IPS-11a (cell line): ENCODE results near the gene FCHO1.
A peak's percentile ranks its signal among the peaks of the same experiment; 100 is the strongest.

Source experiments
- H3K4me3 ChIP-seq: one replicate; pipeline ENCODE4 v1.5.1; 2013; ENCODE audit warnings: low read depth, low read length, control low read depth

FCHO1 gene, protein sequence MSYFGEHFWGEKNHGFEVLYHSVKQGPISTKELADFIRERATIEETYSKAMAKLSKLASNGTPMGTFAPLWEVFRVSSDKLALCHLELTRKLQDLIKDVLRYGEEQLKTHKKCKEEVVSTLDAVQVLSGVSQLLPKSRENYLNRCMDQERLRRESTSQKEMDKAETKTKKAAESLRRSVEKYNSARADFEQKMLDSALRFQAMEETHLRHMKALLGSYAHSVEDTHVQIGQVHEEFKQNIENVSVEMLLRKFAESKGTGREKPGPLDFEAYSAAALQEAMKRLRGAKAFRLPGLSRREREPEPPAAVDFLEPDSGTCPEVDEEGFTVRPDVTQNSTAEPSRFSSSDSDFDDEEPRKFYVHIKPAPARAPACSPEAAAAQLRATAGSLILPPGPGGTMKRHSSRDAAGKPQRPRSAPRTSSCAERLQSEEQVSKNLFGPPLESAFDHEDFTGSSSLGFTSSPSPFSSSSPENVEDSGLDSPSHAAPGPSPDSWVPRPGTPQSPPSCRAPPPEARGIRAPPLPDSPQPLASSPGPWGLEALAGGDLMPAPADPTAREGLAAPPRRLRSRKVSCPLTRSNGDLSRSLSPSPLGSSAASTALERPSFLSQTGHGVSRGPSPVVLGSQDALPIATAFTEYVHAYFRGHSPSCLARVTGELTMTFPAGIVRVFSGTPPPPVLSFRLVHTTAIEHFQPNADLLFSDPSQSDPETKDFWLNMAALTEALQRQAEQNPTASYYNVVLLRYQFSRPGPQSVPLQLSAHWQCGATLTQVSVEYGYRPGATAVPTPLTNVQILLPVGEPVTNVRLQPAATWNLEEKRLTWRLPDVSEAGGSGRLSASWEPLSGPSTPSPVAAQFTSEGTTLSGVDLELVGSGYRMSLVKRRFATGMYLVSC

DNA sequence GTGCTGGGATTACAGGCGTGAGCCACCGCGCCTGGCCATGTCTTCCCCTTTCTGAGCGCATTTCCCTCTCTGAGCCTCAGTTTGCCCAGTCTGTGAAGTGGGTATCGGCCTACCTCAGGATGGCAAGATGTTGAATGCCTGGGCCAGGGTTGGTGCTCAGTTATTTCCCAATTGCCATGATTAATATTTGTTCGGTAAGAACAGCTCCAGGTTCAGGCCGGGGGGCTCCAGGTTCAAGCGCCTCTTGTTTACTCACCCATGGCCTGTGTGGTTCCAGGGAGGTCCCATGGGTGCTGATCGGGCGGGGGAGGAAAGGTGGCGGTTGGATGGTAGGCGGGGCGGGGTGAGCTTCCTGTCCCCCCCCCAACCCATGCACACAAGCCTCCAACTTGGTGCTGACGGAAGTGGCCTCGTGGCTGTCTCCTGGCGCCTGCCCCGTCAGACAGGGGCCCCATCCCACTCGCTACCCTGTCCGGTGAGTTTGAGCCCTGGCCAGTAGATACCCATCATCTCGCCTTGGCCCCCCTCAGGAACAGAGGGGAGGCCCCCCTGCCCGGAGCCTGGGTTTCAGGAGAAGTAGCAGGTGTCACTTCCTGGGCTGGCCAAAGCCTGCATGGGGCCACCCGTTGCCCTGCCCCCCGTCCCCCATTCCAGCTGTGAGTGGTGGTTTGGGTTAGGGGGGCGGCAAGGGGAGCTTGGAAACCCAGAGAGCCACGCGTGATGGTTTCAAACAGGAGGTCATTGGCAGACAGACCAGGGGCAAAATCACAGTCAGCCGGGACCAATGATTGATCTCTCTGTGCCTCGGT, at the start of gene FCHO1:
TSS of gene FCHO1 (plus strand) at position 375 of the 809 bp plus-strand sequence. CDS start 3,688 bp downstream, outside the sequence.
- H3K4me3 ChIP-seq: no peak within 1 kb of the TSS

- no peak overlapping the region for H3K4me3 ChIP-seq
Observed at GRCh38 chr19:17703824-17704463, 47.3 kb upstream of the FCHO1 start.

GRCh38 chr19:17706750-17707181, 44.5 kb upstream of the FCHO1 start:
- H3K4me3 ChIP-seq: no peak overlapping the region

DNA sequence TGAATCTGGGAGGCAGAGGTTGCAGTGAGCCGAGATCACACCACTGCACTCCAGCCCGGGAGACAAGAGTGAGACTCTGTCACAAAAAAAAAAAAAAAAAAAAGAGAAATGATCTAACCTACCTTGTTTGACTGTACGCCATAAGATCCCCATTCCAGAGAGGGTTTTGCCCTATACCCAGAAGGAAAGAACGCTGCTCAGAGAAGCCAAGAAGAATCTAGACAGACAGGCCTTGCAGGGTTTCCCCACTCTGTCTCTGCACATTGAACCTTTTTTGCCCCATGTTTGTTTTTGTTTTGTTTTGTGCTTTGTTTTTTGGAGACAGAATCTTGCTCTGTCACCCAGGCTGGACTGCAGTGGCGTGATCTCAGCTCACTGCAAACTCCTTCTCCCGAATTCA, 39.4 kb upstream of the FCHO1 start:
- no peak overlapping the region for H3K4me3 ChIP-seq

DNA sequence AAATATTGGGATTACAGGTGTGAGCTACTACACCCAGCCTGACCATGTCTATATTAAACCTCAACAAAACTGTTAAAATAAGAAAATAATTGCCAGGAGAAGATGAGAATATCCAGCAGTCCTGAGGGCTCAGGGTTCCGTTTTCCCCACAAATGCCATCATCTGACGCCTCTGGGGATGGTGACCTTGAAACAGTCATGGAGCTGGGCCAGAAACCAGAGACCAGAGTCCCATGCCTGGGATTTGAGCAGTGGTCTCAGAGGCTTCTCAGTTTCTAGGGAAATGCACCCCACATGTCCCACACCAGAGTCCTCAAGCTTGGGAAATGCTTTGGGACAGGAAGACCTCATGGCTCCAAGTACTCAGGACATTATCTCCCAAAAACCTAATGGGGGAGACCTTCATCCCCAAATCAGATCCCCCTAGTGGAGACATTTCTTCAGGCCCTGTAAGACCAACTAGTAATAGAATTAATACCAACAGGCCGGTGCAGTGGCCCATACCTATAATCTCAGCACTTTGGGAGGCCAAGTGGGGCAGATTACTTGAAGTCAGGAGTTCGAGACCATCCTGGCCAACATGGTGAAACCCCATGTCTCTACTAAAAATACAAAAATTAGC, 34.9 kb upstream of the FCHO1 start:
- no peak overlapping the region for H3K4me3 ChIP-seq

GRCh38 chr19:17718550-17718946, 32.7 kb upstream of the FCHO1 start:
- peak overlapping the region; percentile 24 for H3K4me3 ChIP-seq

- H3K4me3 ChIP-seq: peak within 1 kb of the TSS; percentile 78
Observed at GRCh38 chr19:17718947-17719711, 32.1 kb upstream of the FCHO1 start, which contains the start of gene MAP1S. TSS of gene MAP1S (plus strand) at chr19:17719480. CDS start at chr19:17719503, 23 bp downstream.

GRCh38 chr19:17719730-17720400, 31.4 kb upstream of the FCHO1 start:
- peak overlapping the region; percentile 78 for H3K4me3 ChIP-seq

DNA sequence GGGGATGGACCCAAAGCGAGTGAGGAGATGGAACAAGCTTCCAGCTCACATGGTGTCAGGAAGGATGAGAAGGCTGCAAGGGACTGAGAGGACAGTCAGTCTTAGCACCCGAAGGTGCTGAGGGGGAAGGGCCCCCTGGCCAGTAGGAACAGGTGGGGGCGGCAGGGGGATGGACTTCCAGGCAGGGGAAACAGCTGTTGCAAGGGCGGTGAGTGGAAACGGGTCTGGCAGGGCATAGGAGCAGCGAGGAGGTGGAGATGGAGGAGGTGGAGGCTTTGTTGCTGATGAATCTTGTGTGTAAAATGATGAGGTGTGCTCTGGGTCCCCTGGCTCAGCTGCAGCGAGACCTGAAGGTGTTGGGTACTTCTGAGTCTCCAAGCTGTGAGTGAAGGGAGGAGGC, 30.8 kb upstream of the FCHO1 start:
- H3K4me3 ChIP-seq: peak overlapping the region; percentile 78

- H3K4me3 ChIP-seq: no peak overlapping the region
Observed at GRCh38 chr19:17721111-17721628, 30.1 kb upstream of the FCHO1 start.

- no peak overlapping the region for H3K4me3 ChIP-seq
Observed at GRCh38 chr19:17721821-17722220, 29.5 kb upstream of the FCHO1 start.

DNA sequence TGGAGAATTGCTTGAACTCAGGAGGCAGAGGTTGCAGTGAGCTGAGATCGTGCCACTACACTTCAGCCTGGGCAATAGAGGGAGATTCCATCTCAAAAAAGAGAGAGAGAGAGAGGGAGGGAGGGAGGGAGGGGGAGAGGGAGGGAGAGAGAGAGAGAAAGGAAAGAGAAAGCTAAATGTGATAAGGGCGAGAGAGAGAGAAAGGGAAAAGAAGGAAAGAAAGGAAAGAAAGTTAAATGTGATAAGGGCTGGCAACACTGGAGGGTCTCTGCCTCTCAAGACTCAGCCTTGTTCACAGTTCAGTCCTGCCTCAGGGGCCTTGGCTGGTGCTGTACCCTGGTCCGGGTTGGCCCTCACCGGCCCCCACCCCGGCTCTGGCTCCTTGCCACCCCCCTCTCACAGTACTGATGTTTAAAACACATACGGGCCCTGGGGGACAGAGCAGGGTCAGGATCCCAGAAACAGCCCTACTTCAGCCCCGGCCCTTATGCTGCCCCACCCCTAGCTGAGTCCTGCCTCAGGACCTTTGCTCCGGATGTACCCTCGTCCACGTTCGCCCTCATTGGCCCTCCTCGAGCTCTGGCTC, 28.5 kb upstream of the FCHO1 start:
- no peak overlapping the region for H3K4me3 ChIP-seq

DNA sequence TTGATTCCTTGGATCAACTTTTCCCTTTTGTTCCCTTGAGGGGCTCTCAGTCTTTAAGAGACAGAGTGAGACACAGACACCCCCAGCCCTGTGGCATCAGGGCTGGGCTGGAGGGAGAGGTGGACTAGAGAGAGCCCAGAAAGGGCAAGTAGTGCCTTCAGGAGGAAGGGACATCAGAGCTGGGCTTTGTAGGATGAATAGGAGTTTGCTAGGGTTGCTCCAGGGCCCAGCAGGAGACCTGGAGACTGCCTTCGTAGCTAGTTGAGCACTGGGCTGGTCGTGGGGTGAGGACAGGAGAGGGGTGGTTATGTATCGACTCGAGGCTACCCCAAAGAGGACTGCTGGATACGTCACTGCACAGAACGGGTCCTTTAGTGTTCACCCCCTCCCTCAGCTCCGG, 26.6 kb upstream of the FCHO1 start:
- H3K4me3 ChIP-seq: no peak overlapping the region

DNA sequence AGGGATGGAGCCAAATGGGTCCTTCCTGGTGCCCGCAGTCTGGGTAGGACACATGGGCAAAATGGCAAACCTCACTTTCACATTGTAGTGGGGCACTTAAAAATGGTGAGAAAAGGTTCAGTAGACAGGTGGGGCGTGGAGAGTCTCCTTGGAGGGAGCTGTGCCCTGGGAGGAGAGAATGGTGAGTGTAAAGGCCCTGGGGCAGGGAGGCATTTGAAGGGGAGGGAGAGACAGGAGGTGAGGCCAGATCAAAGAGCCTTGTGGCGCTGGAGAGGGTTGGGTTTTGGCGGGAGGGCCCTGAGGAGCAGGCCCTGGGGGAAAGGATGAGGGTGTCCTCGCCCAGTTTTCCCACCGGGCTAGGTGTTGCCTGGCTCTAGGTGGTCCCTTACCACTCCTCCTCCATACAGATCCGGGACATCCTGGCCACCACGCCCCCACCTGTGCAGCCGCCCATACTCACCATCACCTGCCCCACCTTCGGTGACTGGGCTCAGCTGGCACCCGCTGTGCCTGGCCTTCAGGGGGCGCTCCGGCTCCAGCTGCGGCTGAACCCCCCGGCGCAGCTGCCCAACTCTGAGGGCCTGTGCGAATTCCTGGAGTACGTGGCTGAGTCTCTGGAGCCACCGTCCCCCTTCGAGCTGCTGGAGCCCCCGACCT, 25.7 kb upstream of the FCHO1 start:
- no peak overlapping the region for H3K4me3 ChIP-seq

GRCh38 chr19:17726136-17726741, 25.0 kb upstream of the FCHO1 start:
- H3K4me3 ChIP-seq: no peak overlapping the region

DNA sequence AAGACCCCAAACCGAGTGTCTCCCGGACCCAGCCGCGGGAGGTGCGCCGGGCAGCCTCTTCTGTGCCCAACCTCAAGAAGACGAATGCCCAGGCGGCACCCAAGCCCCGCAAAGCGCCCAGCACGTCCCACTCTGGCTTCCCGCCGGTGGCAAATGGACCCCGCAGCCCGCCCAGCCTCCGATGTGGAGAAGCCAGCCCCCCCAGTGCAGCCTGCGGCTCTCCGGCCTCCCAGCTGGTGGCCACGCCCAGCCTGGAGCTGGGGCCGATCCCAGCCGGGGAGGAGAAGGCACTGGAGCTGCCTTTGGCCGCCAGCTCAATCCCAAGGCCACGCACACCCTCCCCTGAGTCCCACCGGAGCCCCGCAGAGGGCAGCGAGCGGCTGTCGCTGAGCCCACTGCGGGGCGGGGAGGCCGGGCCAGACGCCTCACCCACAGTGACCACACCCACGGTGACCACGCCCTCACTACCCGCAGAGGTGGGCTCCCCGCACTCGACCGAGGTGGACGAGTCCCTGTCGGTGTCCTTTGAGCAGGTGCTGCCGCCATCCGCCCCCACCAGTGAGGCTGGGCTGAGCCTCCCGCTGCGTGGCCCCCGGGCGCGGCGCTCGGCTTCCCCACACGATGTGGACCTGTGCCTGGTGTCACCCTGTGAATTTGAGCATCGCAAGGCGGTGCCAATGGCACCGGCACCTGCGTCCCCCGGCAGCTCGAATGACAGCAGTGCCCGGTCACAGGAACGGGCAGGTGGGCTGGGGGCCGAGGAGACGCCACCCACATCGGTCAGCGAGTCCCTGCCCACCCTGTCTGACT, 24.1 kb upstream of the FCHO1 start:
- no peak overlapping the region for H3K4me3 ChIP-seq
